Measurements from ENCODE around the gene NELFE.
"Not testable (repeated sequence)": the region's sequence is repeated elsewhere in the genome, so short reads cannot be mapped to it uniquely, and the experiment has no call there.

- not testable (repeated sequence) for TF ChIP-seq CTCF (conservative IDR thresholded peaks at IDR 0.05); ZFX (IDR thresholded peaks at IDR 0.05)
These were observed 47.3 kb upstream of the NELFE start for GRCh38 chr6:32005991-32006529.

All from C4-2B (cell line).